GM10266 (cell line): ENCODE measurements around the gene H6PD.

ENCODE experiments used
- DNase-seq: peaks from one replicate; pipeline ENCODE4 v3.0.0; 2012; ENCODE audit errors: extremely low spot score
- CTCF ChIP-seq: IDR thresholded peaks from 2 replicates; pipeline ENCODE4 v1.5.1; 2012; ENCODE audit warnings: mild to moderate bottlenecking, low read depth; ENCODE audit not compliant: control insufficient read depth, insufficient read depth; ENCODE audit errors: missing control alignments

Gene H6PD

GRCh38 chr1:9309991-9310390 lies 75.4 kb downstream of the H6PD start:
- no peak for TF ChIP-seq CTCF
- DNase-seq = no peak

GRCh38 chr1:9311029-9311428 lies 76.5 kb downstream of the H6PD start:
- no peak for TF ChIP-seq CTCF
- no peak for DNase-seq

GRCh38 chr1:9311479-9311878 lies 76.9 kb downstream of the H6PD start:
- no peak for TF ChIP-seq CTCF
- no peak for DNase-seq

GRCh38 chr1:9312168-9312720 lies 77.7 kb downstream of the H6PD start:
- DNase-seq = no peak
- no peak for TF ChIP-seq CTCF

- no peak for TF ChIP-seq CTCF
- DNase-seq = no peak
Observed at GRCh38 chr1:9313576-9313975, 79.0 kb downstream of the H6PD start.

- no peak for DNase-seq
- TF ChIP-seq CTCF = no peak
Observed at GRCh38 chr1:9314111-9314510, 79.5 kb downstream of the H6PD start.

- TF ChIP-seq CTCF = no peak
- no peak for DNase-seq
Observed at GRCh38 chr1:9314711-9315379, 80.3 kb downstream of the H6PD start.
